Activated CD4-positive, CD25-positive, alpha-beta regulatory T cell treated with anti-CD3 and anti-CD28 coated beads, Interleukin-2, amount 50 U/mL, for 16 hours (primary cell): ENCODE data around the gene ZC2HC1B.
"Not testable (repeated sequence)": the region's sequence is repeated elsewhere in the genome, so short reads cannot be mapped to it uniquely, and the experiment has no call there.

ENCODE experiments used
- DNase-seq: peaks from one replicate; pipeline ENCODE4 v3.0.0-alpha.2; 2020; ENCODE audit warnings: low read depth, low spot score

The ZC2HC1B gene

GRCh38 chr6:143868808-143869207, 4.5 kb downstream of the ZC2HC1B start:
- DNase-seq = not testable (repeated sequence)

- not testable (repeated sequence) for DNase-seq
These were observed 7.0 kb downstream of the ZC2HC1B start for GRCh38 chr6:143871202-143871730.

- no peak for DNase-seq
These were observed 7.9 kb downstream of the ZC2HC1B start for GRCh38 chr6:143872201-143872600.

- DNase-seq = not testable (repeated sequence)
These were observed 9.3 kb downstream of the ZC2HC1B start for GRCh38 chr6:143873600-143873999.

DNA sequence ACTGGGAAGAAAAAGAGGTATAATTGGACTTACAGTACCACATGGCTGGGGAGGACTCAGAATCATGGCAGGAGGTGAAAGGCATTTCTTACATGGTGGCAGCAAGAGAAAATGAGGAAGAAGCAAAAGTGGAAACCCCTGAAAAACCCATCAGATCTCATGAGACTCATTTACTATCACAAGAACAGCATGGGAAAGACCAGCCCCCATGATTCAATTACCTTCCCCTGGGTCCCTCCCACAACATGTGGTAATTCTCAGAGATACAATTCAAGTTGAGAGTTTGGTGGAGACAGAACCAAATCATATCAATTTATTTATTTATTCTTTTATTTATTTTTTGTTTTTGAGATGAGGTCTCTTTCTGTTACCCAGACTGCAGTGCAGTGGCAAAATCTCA, 10.2 kb downstream of the ZC2HC1B start:
- not testable (repeated sequence) for DNase-seq

GRCh38 chr6:143877584-143878271, 13.5 kb downstream of the ZC2HC1B start:
- DNase-seq = no peak

DNA sequence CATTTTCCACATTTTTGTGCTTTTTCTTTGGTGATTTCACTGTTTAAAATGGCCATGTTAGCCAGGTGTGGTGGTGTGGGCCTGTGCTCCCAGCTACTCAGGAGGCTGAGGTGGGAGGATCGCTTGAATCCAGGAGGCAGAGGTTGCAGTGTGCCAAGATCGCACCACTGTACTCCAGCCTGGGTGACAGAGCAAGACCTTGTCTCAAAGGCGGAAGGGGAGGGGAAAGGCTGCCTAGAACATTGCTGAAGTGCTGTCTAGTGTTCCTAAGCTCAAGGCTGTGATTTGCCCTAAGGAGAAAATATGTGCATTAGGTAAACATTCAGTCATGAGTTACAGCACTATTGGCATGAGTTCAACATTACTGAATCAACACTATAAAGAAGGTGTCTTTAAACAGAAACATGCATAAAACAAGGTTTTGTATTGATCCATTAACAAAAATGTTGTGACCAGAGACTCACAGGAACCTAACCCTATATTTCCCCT, 14.0 kb downstream of the ZC2HC1B start:
- no peak for DNase-seq

DNA sequence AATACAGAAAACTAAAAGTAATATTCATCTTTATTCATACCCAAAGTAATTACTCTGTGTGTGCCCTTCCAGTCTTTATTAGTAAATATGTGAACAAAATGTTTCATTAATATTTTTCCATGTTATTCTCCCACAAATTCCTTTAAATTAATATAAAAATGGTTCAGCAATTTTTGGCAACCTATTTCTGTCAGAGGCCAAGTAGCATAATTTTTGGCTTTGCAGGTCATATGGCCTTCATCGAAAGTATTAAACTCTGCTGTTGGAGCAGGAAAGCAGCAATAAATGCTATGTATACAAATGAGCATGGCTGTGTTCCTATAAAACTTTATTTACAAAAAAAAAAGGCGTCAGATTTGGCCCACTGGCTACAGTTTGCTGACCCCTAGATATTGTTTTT, 16.1 kb downstream of the ZC2HC1B start:
- no peak for DNase-seq

GRCh38 chr6:143882401-143882930, 18.2 kb downstream of the ZC2HC1B start:
- DNase-seq = no peak

DNA sequence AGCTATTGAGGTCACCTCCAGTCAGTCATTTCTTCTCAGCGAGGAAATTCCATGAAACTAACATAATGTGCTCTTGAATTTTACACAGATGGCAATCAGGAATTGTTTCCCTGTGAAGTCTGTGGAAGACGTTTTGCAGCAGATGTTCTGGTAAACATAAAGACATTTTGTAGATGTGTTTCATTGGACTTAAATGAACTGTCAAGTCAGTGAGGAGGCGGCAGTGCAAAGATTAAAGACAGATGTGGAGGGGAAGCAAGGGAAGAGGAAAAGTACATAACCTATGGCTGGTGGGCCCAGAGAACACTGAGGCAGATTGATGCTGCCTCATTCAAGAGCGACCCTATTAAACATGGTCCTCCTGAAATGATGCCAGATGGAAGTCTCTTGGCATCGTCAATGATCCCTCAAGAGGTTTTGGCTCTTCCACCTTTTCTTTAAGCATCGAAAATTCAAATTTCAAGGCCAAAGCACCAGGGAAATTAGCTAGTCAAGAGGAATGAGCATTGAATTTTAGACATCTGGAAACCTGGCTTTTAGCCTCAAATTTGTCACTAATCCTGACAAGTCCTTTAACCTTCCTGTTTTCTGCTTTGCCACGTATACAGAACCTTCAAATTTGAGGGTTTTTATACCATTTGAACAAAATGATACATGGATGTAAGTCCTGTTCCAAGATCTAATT, 20.1 kb downstream of the ZC2HC1B start:
- DNase-seq = no peak

GRCh38 chr6:143885116-143885515, 20.8 kb downstream of the ZC2HC1B start:
- DNase-seq = no peak

DNA sequence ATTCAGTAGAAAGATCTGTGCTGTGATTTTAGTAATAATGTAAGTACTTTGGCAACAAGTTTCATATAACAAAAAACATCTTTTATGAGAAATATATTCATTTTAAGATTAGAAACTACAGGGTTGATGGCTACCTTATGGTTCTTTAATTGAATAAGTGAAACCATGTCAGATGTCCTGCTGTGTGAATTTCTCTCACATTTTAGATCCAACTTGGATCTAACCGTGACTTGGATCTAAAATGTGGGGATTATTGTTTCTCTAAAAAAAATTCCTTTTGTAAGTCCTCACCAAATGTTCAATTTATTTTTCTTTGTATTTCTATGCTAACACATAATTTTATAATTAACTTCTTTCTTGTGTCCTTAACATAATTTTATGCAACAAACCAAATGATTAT, 30.4 kb downstream of the ZC2HC1B start:
- no peak for DNase-seq

DNA sequence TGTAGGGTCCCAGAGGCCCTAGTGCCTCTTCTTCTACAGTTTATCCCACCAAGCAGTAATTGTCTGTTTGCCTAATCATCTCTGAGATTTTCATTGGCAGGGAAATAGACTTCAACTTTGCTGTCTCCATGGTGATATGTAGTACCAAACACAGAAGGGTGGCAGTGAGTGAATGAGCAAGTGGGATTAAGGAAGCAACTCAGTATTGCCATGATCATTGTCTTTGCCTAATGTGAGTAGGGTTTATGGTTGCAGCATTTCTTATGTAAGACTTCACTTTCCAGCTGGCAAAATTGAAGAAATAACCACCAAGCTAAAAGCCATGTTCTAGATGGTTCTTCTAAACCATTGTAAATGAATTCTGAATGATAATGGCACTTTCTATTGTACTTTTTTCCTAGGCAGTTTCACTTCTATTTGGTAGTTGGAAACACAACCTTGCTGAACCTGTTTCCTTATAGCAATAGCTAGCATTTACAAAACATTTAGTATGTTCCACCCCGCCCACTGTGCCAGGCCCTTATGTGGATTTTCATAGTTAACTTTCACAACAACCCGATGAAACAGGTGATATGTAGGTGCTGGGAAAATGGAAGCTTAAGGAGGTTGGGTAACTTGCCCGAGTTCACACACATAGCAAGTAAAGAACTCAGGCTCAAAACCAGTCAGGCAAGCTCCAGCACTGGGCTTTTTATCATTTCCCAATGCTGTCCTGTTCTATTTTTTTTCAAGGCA, 32.0 kb downstream of the ZC2HC1B start:
- DNase-seq = no peak

- no peak for DNase-seq
These were observed 36.1 kb downstream of the ZC2HC1B start for GRCh38 chr6:143900358-143900757.

GRCh38 chr6:143901885-143902750, 37.8 kb downstream of the ZC2HC1B start:
- no peak for DNase-seq

- no peak for DNase-seq
These were observed 38.6 kb downstream of the ZC2HC1B start for GRCh38 chr6:143902827-143903226.

DNA sequence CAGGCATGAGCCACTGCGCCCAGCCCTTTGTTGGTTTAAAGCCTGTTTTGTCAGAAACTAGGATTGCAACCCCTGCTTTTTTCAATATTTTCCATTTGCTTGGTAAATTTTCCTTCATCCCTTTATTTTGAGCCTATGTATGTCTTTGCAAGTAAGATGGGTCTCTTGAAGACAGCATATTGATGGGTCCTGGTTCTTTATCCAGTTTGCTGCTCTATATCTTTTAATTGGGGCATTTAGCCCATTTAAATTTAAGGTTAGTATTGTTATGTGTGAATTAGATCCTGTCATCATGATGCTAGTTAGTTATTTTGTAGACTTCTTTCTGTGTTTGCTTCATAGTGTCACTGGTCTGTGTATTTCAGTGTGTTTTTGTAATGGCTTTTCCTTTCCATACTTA, 46.8 kb downstream of the ZC2HC1B start:
- no peak for DNase-seq

- DNase-seq = no peak
These were observed 48.4 kb downstream of the ZC2HC1B start for GRCh38 chr6:143912671-143913070.

- DNase-seq = not testable (repeated sequence)
These were observed 52.8 kb downstream of the ZC2HC1B start for GRCh38 chr6:143917026-143917425.

DNA sequence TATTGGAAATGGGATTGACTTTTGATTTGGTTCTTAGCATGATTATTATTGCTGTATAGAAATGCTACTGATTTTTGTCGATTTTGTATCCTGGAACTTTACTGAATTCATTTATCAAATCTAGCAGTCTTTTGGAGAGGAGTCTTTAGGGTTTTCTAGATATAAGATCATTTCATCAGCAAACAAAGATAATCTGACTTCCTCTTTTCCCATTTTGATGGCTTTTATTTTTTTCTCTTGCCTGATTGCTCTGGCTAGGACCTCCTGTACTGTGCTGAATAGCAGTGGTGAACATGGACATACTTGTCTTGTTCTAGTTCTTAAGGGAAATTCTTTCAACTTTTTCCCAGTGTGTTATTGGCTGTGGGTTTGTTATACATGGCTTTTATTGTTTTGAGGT, 64.6 kb downstream of the ZC2HC1B start:
- DNase-seq = no peak

DNA sequence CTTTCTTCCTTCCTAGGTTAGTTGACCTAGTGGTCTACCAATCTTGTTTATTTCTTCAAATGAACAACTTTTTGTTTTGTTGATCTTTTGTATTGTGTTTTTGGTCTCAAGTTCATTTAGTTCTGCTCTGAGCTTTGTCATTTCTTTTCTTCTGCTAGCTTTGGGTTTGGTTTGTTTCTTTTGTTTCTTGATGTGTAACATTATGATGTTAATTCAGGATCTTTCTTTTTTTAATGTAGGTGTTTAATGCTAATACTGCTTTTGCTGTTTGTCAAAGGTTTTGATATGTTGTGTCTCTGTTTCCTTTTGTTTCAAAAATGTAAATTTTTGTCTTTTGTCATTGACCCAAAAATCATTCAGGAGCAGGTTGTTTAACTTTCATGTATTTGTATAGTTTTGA, 65.7 kb downstream of the ZC2HC1B start:
- DNase-seq = no peak
